Neural cell (in vitro differentiated cells): ENCODE measurements around the gene ZNF440. TPM values are rescaled to one million over a fixed set of nuclear protein-coding genes. Genes with fewer than 3 reads are reported as not detected.
"Not testable (repeated sequence)": the region's sequence is repeated elsewhere in the genome, so short reads cannot be mapped to it uniquely, and the experiment has no call there.

Experiments used
- H2AFZ ChIP-seq: fragments of 200-600, 300-800 bp; sonication (generic), shearing (Covaris generic); 2 replicates; pipeline ENCODE4 v1.6.0; 2014; ENCODE audit warnings: low read depth, mild to moderate bottlenecking, antibody characterized with exemption, low read length, moderate library complexity
- H3F3A ChIP-seq: fragments of 200-600 bp; shearing (Covaris generic); 2 replicates; pipeline ENCODE4 v1.6.1; 2016; ENCODE audit warnings: mild to moderate bottlenecking, moderate library complexity, mixed read lengths, antibody characterized with exemption, low read length; ENCODE audit not compliant: insufficient read depth, poor library complexity, severe bottlenecking
- H3K27ac ChIP-seq: fragments of 200-600, 300-800 bp; sonication (generic), shearing (Covaris generic); 2 replicates; pipeline ENCODE4 v1.5.1; 2014; ENCODE audit warnings: mild to moderate bottlenecking, low read length, moderate library complexity
- H3K27me3 ChIP-seq: fragments of 300-800, 200-600 bp; sonication (generic), shearing (Covaris generic); 2 replicates; pipeline ENCODE4 v1.6.0; 2014; ENCODE audit warnings: mild to moderate bottlenecking, low read depth, low read length, moderate library complexity; ENCODE audit not compliant: insufficient read depth
- H3K36me3 ChIP-seq: fragments of 300-800, 200-600 bp; sonication (generic), shearing (Covaris generic); 2 replicates; pipeline ENCODE4 v1.5.1; 2014; ENCODE audit warnings: mild to moderate bottlenecking, antibody characterized with exemption, low read length, moderate library complexity; ENCODE audit not compliant: insufficient read depth
- H3K4me2 ChIP-seq: fragments of 300-800, 200-600 bp; sonication (generic), shearing (Covaris generic); 2 replicates; pipeline ENCODE4 v1.6.0; 2014; ENCODE audit warnings: mild to moderate bottlenecking, low read length
- H3K4me3 ChIP-seq: fragments of 300-800, 200-600 bp; sonication (generic), shearing (Covaris generic); 2 replicates; pipeline ENCODE4 v1.5.1; 2014; ENCODE audit warnings: mild to moderate bottlenecking, low read length, moderate library complexity
- H3K79me2 ChIP-seq: fragments of 200-600 bp; shearing (Covaris generic); replicated peaks from 2 replicates; pipeline ENCODE4 v1.6.0; 2014; ENCODE audit warnings: mild to moderate bottlenecking, low read length, moderate library complexity; ENCODE audit not compliant: insufficient read depth
- H3K9ac ChIP-seq: fragments of 300-800, 200-600 bp; sonication (generic), shearing (Covaris generic); 2 replicates; pipeline ENCODE4 v1.6.1; 2016; ENCODE audit warnings: mild to moderate bottlenecking, low read length, mixed read lengths
- H3K9me2 ChIP-seq: fragments of 200-600 bp; shearing (Covaris generic); 2 replicates; pipeline ENCODE4 v1.6.1; 2016; ENCODE audit warnings: mild to moderate bottlenecking, low read length, mixed read lengths; ENCODE audit not compliant: insufficient read depth
- H3K9me3 ChIP-seq: fragments of 200-600, 300-800 bp; sonication (generic), shearing (Covaris generic); 2 replicates; pipeline ENCODE4 v1.6.1; 2016; ENCODE audit warnings: mild to moderate bottlenecking, mixed run types, low read length, moderate library complexity, mixed read lengths
- H4K20me1 ChIP-seq: fragments of 200-600 bp; shearing (Covaris generic); 2 replicates; pipeline ENCODE4 v1.6.1; 2016; ENCODE audit warnings: mild to moderate bottlenecking, mixed run types; ENCODE audit not compliant: insufficient read depth
- CTCF ChIP-seq: fragments of 450-650 bp; IDR thresholded peaks from 2 replicates; pipeline ENCODE4 v1.5.1; 2014; ENCODE audit warnings: antibody characterized with exemption, mild to moderate bottlenecking, moderate library complexity; ENCODE audit not compliant: poor library complexity, severe bottlenecking
- EP300 ChIP-seq: fragments of 450-650 bp; conservative IDR thresholded peaks from 2 replicates; pipeline ENCODE4 v1.6.1; 2014; ENCODE audit warnings: antibody characterized with exemption, mild to moderate bottlenecking, moderate library complexity; ENCODE audit not compliant: poor library complexity, severe bottlenecking
- MXI1 ChIP-seq: fragments of 450-650 bp; conservative IDR thresholded peaks from 2 replicates; pipeline ENCODE4 v1.6.1; 2014; ENCODE audit warnings: antibody characterized with exemption, mild to moderate bottlenecking; ENCODE audit not compliant: poor library complexity, severe bottlenecking
- POLR2AphosphoS5 ChIP-seq: IDR thresholded peaks from 2 replicates; pipeline ENCODE4 v1.6.1; 2012
- RAD21 ChIP-seq: fragments of 450-650 bp; conservative IDR thresholded peaks from 2 replicates; pipeline ENCODE4 v1.6.1; 2014; ENCODE audit warnings: antibody characterized with exemption, mild to moderate bottlenecking, moderate library complexity
- REST ChIP-seq: IDR thresholded peaks from 2 replicates; pipeline ENCODE4 v1.6.1; 2012; ENCODE audit warnings: borderline replicate concordance
- SMC3 ChIP-seq: fragments of 450-650 bp; conservative IDR thresholded peaks from 2 replicates; pipeline ENCODE4 v1.6.1; 2014; ENCODE audit warnings: antibody characterized with exemption, mild to moderate bottlenecking, moderate library complexity; ENCODE audit not compliant: poor library complexity
- TAF1 ChIP-seq: IDR thresholded peaks from 2 replicates; pipeline ENCODE4 v1.6.1; 2012; ENCODE audit warnings: low read depth
- polyA plus RNA-seq: library from polyadenylated mRNA; depleted of rRNA; stranded (reverse); fragments of >200 nt; gene quantifications from 2 replicates; pipeline ENCODE4 v1.2.3, GENCODE V29; 2014

ZNF440 gene
- polyA plus RNA-seq, 1 donor from 2014 or later, result 26.6 TPM

- not testable (repeated sequence) for H3K9me2 ChIP-seq, H3K27ac ChIP-seq, H3K4me3 ChIP-seq, H3K9me3 ChIP-seq, H2AFZ ChIP-seq, H3K9ac ChIP-seq, H3K4me2 ChIP-seq, H4K20me1 ChIP-seq, H3F3A ChIP-seq, H3K36me3 ChIP-seq, H3K27me3 ChIP-seq, H3K79me2 ChIP-seq
- TF ChIP-seq RAD21, result peak; percentile 48
- TF ChIP-seq CTCF, result peak; percentile 67
- TF ChIP-seq SMC3, result peak; percentile 56
Observed at GRCh38 chr19:11879687-11880266, 65.7 kb downstream of the ZNF440 start.

- Histone ChIP-seq H4K20me1 (no peaks in the 10 kb centered on the region), H3K36me3 (no peaks in the 10 kb centered on the region), H3K4me2 (no peak overlapping the region), H3K79me2 (no peaks in the 10 kb centered on the region), H2AFZ (no peak overlapping the region), H3K9me2 (no peaks in the 10 kb centered on the region), H3F3A (no peaks in the 10 kb centered on the region), H3K9me3 (no peaks in the 10 kb centered on the region), H3K9ac (no peak overlapping the region), H3K4me3 (peak overlapping the region; percentile 36), H3K27me3 (no peaks in the 10 kb centered on the region), H3K27ac (no peak overlapping the region)
- TF ChIP-seq CTCF (no peak), SMC3 (no peak), REST (no peak), POLR2AphosphoS5 (no peak), MXI1 (no peak), TAF1 (no peak), RAD21 (no peak), EP300 (no peak)
Observed at GRCh38 chr19:11880598-11880997, 66.5 kb downstream of the ZNF440 start.
